B cell (primary cell): ENCODE measurements around the gene CACNA1D. TPM values are rescaled to one million over a fixed set of nuclear protein-coding genes. Genes with fewer than 3 reads are reported as not detected.

Experiments used
- ATAC-seq: fragments of 200-7000 bp; cut with Tn5 transposase; one replicate; pipeline ENCODE4 v1.10.0; 2021; ENCODE audit warnings: low read depth, mild to moderate bottlenecking, moderate number of reproducible peaks, moderate library complexity
- CTCF ChIA-PET: fragments of 350-600 bp; sonication (Branson Sonifier 250); formaldehyde crosslinking; loops from one replicate; lab custom pipeline; 2021; ENCODE audit warnings: antibody characterized with exemption, inconsistent platforms; lab: Charles Lee
- POLR2A ChIA-PET: fragments of 350-600 bp; sonication (Branson Sonifier 250); formaldehyde crosslinking; loops from one replicate; lab custom pipeline; 2021; ENCODE audit warnings: antibody characterized with exemption; lab: Charles Lee
- DNase-seq: peaks from one replicate; pipeline ENCODE4 v3.0.0; 2013
- H2AFZ ChIP-seq: 2 replicates; pipeline ENCODE4 v1.6.1; 2012; ENCODE audit warnings: mild to moderate bottlenecking, low read depth, low read length; ENCODE audit not compliant: insufficient read depth, poor library complexity, severe bottlenecking
- H3K27ac ChIP-seq, 2 donors: 1 replicate in 1 of 2; 2 replicates in 1 of 2; pipeline ENCODE4 v1.5.1; 2012 to 2013; ENCODE audit warnings: low read length in 2 of 2, mild to moderate bottlenecking in 2 of 2, moderate library complexity in 1 of 2
- H3K27me3 ChIP-seq, 4 experiments: fragments of 200-600 bp in 1 of 4; sonication (generic) in 1 of 4; replicated peaks in 1 of 4; 1 replicate in 2 of 4; 2 replicates in 2 of 4; pipeline versions ENCODE4 v1.6.1 to v1.7.0; 2013 to 2016; ENCODE audit warnings: low read length in 3 of 4, mild to moderate bottlenecking in 2 of 4, mixed read lengths in 1 of 4, moderate library complexity in 1 of 4; ENCODE audit not compliant: insufficient read depth in 4 of 4, control insufficient read depth in 3 of 4; ENCODE audit errors: control extremely low read depth in 1 of 4
- H3K36me3 ChIP-seq, 2 experiments: replicated peaks in 1 of 2; 1 replicate in 1 of 2; 2 replicates in 1 of 2; pipeline versions ENCODE4 v1.6.1 to v1.7.1; 2013; ENCODE audit warnings: low read length in 1 of 2; ENCODE audit not compliant: insufficient read depth in 2 of 2, control insufficient read depth in 1 of 2; ENCODE audit errors: control extremely low read depth in 1 of 2, extremely low read depth in 1 of 2
- H3K4me1 ChIP-seq, 2 donors: fragments of 200-600 bp in 1 of 2; sonication (generic) in 1 of 2; 1 replicate in 1 of 2; 2 replicates in 1 of 2; pipeline versions ENCODE4 v1.5.1 to v1.6.1; 2013 to 2017; ENCODE audit warnings: low read length in 2 of 2; ENCODE audit not compliant: control insufficient read depth in 2 of 2, insufficient read depth in 2 of 2
- H3K4me2 ChIP-seq: replicated peaks from 2 replicates; pipeline ENCODE3; 2012; ENCODE audit warnings: mild to moderate bottlenecking, low read depth, low read length; ENCODE audit not compliant: poor library complexity, severe bottlenecking
- H3K4me3 ChIP-seq, 5 experiments: fragments of 200-600 bp in 1 of 5; sonication (generic) in 1 of 5; 1 replicate in 3 of 5; 2 replicates in 2 of 5; pipeline versions ENCODE4 v1.5.1 to v1.7.0; 2011 to 2016; ENCODE audit warnings: low read length in 4 of 5, mild to moderate bottlenecking in 4 of 5, low read depth in 2 of 5, control low read depth in 1 of 5, moderate library complexity in 1 of 5; ENCODE audit not compliant: insufficient read depth in 1 of 5; ENCODE audit errors: control extremely low read depth in 1 of 5, extremely low read depth in 1 of 5
- H3K79me2 ChIP-seq: fragments of 200-600 bp; sonication (generic); one replicate; pipeline ENCODE4 v1.6.0; 2016; ENCODE audit warnings: low read length; ENCODE audit not compliant: control insufficient read depth, insufficient read depth
- H3K9ac ChIP-seq: fragments of 200-600 bp; sonication (generic); 2 replicates; pipeline ENCODE4 v1.6.1; 2017; ENCODE audit warnings: mild to moderate bottlenecking, low read length, moderate library complexity
- H3K9me3 ChIP-seq, 3 donors: one replicate each; pipeline versions ENCODE4 v1.6.1 to v1.7.1; 2013; ENCODE audit warnings: low read length in 2 of 3; ENCODE audit not compliant: control insufficient read depth in 2 of 3, insufficient read depth in 1 of 3; ENCODE audit errors: control extremely low read depth in 1 of 3
- H4K20me1 ChIP-seq: 2 replicates; pipeline ENCODE4 v1.6.0; 2012; ENCODE audit warnings: mild to moderate bottlenecking, low read length; ENCODE audit not compliant: insufficient read depth, control insufficient read depth, poor library complexity, severe bottlenecking
- H3K27ac Mint-ChIP-seq: one replicate; pipeline ENCODE4 v1.8.0; 2021; ENCODE audit warnings: mixed read lengths
- H3K27me3 Mint-ChIP-seq: one replicate; pipeline ENCODE4 v1.8.0; 2021; ENCODE audit warnings: mixed read lengths
- H3K4me1 Mint-ChIP-seq: one replicate; pipeline ENCODE4 v1.8.0; 2021; ENCODE audit warnings: mixed read lengths
- H3K4me3 Mint-ChIP-seq: one replicate; pipeline ENCODE4 v1.8.0; 2021; ENCODE audit warnings: mixed read lengths
- H3K9me3 Mint-ChIP-seq: one replicate; pipeline ENCODE4 v1.8.0; 2022; ENCODE audit warnings: mixed read lengths; ENCODE audit not compliant: insufficient read depth
- CTCF ChIP-seq: fragments of 200-600 bp; IDR thresholded peaks from one replicate; pipeline ENCODE4 v1.8.0; 2022; ENCODE audit warnings: antibody characterized with exemption, mild to moderate bottlenecking
- EZH2 ChIP-seq: IDR thresholded peaks from 2 replicates; pipeline ENCODE4 v1.6.1; 2012; ENCODE audit warnings: borderline replicate concordance, low read depth, mild to moderate bottlenecking, moderate library complexity, low read length; ENCODE audit not compliant: insufficient read depth, poor library complexity, severe bottlenecking
- WGBS: methylation state at CpG from one replicate; pipeline ENCODE4 v1.1.5; 2013; ENCODE audit warnings: missing lambda C conversion rate; ENCODE audit not compliant: insufficient coverage; 5-methylcytosine and 5-hydroxymethylcytosine counted together
- intact Hi-C: fragments of 100-400 bp; cut with micrococcal nuclease; formaldehyde crosslinking; loops from one replicate; pipeline ENCODE4 v1.10.0; 2022
- polyA plus RNA-seq: library from polyadenylated mRNA; depleted of rRNA; stranded (reverse); fragments of >200 nt; gene quantifications from 2 replicates; pipeline ENCODE4 v1.2.3, GENCODE V29; 2012
- total RNA-seq, 2 donors: library from RNA; stranded (reverse); fragments of 120-200 nt in 1 of 2; gene quantifications; 1 replicate in 1 of 2; 2 replicates in 1 of 2; pipeline versions ENCODE4 v1.2.3 to v1.2.4, GENCODE V29; 2013 to 2022

Gene CACNA1D
- total and polyA plus RNA-seq, 2 donors (not counting 1 experiment from before 2014, with no cell fraction given): 0.06 to 0.07 TPM

- no peak overlapping the region for H3K9ac ChIP-seq
- ATAC-seq: no peak
- DNase-seq: no peak
- H3K9me3 Mint-ChIP-seq: no peaks in the 10 kb centered on the region
- H2AFZ ChIP-seq: no peak overlapping the region
- ChIA-PET CTCF (no interaction called here), POLR2A (no interaction called here)
- H3K4me3 Mint-ChIP-seq: no peak overlapping the region
- no peak overlapping the region for H3K27ac ChIP-seq
- no peaks in the 10 kb centered on the region for H3K4me1 Mint-ChIP-seq
- H3K27me3 ChIP-seq: no peaks in the 10 kb centered on the region
- no peaks in the 10 kb centered on the region for H3K36me3 ChIP-seq
- H4K20me1 ChIP-seq: no peaks in the 10 kb centered on the region
- intact Hi-C loops: no loop called here
- 64% methylated on average over 2 of the region's 5 CpGs for WGBS
- peaks cover 10% of the 10 kb centered on the region for H3K27me3 Mint-ChIP-seq
- no peaks in the 10 kb centered on the region for H3K9me3 ChIP-seq
- TF ChIP-seq EZH2 (no peak), CTCF (no peak)
- no peak overlapping the region for H3K27ac Mint-ChIP-seq
- H3K4me1 ChIP-seq: no peaks in the 10 kb centered on the region
- H3K79me2 ChIP-seq: no peaks in the 10 kb centered on the region
- H3K4me3 ChIP-seq: no peak overlapping the region
- no peak overlapping the region for H3K4me2 ChIP-seq
Measured at GRCh38 chr3:53788038-53788437, 293.6 kb downstream of the CACNA1D start.

GRCh38 chr3:53789459-53789858, 295.0 kb downstream of the CACNA1D start:
- no peak overlapping the region for H3K4me3 Mint-ChIP-seq
- no peak overlapping the region for H3K27ac Mint-ChIP-seq
- Histone ChIP-seq H3K4me3 (no peak overlapping the region), H2AFZ (no peak overlapping the region), H3K9ac (no peak overlapping the region), H3K27ac (no peak overlapping the region), H3K36me3 (no peaks in the 10 kb centered on the region), H3K9me3 (no peaks in the 10 kb centered on the region), H3K79me2 (no peaks in the 10 kb centered on the region), H3K27me3 (no peaks in the 10 kb centered on the region), H3K4me1 (no peaks in the 10 kb centered on the region), H3K4me2 (no peak overlapping the region), H4K20me1 (no peaks in the 10 kb centered on the region)
- peaks cover 10% of the 10 kb centered on the region for H3K27me3 Mint-ChIP-seq
- no peaks in the 10 kb centered on the region for H3K4me1 Mint-ChIP-seq
- intact Hi-C loops: no loop called here
- ChIA-PET CTCF (no interaction called here), POLR2A (no interaction called here)
- DNase-seq (no peak), ATAC-seq (no peak)
- H3K9me3 Mint-ChIP-seq: no peaks in the 10 kb centered on the region
- TF ChIP-seq CTCF: no peak
- no peak for TF ChIP-seq EZH2
- WGBS: 95% methylated on average over 16 of the region's 16 CpGs
